Body of pancreas (tissue), 4 donors: Measurements from ENCODE around the gene GNAS-AS1.

Experiments
- CTCF ChIP-seq, 7 experiments: fragments of 450-650 bp in 4 of 7; fragments of 200-600 bp in 3 of 7; sonication (generic) in 3 of 7; IDR thresholded peaks; one replicate each; pipeline ENCODE4 v1.5.1; 2016 to 2019; ENCODE audit warnings: antibody characterized with exemption in 7 of 7
- POLR2A ChIP-seq, 3 donors: fragments of 450-650 bp; IDR thresholded peaks; one replicate each; pipeline ENCODE4 v1.6.1; 2016; ENCODE audit warnings: antibody characterized with exemption in 3 of 3, mild to moderate bottlenecking in 2 of 3

DNA sequence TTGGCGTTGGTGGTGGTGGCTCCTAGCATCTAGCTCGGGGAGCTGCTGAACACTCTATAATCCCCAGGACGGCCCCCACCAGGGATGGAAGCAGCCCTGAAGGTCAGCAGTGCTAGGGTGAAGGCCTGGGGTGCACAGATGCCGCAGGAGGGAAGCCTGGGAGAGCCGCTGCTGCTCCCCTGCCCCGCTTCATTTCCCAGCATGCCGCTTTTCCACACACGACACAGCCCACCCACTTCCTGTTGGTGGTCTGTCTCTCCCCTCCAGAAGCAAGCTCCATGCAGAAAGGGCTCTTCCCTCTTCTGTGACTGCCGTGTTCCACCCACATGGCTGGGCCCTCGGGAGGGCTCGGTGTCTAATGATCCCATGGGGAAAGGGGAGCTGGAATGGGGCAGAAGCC, 35.3 kb downstream of the GNAS-AS1 start:
- TF ChIP-seq CTCF (IDR thresholded peaks at IDR 0.05) (no peak), POLR2A (IDR thresholded peaks at IDR 0.05) (no peak)
